Measurements from ENCODE around the gene ZRANB3.
"Not testable (repeated sequence)": the region's sequence is repeated elsewhere in the genome, so short reads cannot be mapped to it uniquely, and the experiment has no call there.

ZRANB3 gene

DNA sequence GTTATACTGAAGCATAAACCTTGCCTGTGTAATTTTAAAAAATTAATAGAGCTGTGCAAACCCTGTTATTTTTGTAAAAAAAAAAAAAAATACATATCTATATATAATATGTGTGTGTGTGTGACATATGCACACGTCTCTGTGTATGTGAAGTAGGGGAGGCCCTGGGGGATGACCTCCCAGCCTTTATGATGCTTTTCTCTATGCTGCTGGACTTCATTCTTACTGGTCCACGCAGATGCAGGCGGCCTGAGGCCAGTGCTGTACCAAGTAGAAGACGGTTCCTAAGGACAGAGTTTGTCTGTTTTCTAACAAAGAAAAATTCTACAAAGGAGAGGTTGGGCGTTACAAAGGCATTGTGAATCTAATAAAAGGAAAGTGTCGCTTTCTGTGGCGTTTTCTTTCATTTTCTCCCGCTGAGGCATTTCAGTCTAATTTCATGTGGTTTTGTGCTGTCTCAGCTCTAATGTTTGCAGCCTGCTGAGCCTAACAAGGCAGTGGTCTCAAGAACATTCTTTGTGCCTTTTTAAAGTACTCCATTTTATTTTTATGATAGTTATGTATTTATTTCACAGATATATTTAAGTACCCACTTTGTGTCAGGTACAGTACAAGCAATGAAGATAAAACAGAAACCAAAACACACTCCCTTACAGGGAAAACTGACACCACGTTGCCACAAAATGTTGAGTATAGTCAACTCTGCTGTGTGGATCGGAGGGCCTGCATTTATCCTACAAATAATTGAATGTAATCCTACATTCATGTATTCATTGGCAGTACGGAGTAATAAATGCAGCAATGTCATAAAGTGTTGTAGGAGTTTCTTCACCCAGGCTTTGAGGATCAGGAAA is 360.9 kb downstream of the ZRANB3 start:
- DNase-seq, result no peak

DNA sequence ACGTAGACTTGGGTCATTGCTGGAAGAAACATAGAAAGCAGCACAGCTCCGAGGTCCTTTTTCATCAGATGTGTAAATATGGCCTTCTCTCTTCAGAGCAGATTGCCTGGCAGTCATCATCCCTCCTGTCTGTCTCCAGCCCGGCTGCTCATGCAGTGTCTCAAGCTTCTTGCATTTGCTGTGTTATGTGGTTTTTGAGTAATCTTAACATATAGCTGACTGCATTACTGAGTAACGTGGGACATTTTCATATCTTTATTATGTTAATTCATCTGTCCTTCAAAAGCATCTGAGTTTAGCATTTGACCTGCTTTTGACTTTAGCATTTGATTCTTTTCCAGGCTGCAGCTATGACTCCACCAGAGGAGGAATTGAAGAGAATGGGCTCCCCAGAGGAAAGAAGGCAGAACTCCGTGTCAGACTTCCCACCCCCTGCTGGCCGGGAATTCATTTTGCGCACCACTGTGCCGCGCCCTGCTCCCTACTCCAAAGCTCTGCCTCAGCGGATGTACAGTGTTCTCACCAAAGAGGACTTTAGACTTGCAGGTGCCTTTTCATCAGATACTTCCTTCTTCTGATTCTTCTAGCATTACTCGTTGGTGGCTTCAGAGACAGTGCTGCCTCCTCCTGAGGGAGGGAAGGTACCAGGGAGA is 362.7 kb downstream of the ZRANB3 start:
- no peak for DNase-seq

DNA sequence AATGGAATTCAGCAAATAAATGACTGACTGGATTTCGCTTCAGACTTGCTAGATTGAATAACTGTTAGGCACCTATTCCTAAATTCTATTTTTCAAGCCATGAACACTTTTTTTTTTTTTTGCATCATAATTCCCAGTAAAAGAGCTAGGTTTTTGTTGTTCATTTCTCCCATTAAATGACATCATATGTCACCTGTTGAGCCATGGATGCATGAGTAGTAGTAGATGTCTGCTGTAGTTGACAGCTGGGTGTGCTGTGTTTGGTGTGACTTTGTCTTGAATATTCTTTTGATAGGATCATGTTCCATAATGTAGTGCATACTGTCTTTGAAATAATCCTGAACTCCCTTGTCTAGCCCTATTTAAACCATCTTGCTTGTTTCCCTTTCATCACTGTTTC is 363.7 kb downstream of the ZRANB3 start:
- DNase-seq, result no peak

DNA sequence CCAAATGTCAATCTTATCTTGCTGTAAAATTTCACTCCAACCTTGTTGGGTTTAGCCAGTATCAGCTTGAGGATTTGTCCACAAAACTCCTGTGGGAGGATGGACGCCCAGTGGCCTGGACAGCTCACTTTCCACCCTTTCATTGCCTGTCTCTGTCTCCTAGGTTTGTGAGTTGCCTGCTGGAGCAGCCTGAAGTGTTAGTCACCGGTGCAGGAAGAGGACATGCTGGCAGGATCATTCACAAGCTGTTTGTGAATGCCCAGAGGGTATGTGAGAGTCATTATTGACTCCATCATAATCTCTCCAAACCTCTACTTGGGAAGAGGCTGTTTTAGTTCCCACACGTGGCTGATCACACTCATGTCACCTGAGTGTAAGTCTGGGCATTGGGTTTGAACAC is 366.6 kb downstream of the ZRANB3 start:
- no peak for DNase-seq

DNA sequence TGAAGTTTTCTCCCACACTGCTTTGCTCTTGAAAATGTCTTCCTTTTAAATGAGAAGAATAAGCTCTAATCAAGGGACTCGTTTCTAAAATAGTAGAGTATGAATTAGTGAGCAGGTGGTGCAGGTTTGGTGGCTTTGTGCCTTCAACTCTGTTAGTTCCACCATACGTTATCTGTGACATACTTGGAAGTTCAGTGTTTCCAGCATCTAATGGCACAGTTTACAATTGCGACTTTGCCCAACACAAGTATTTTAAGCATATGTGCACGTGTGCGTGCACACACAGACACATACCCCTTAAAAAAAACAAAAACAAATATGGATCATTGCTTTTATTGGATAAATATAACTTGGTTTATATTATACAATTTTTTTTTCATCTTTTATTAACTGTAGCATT is 367.1 kb downstream of the ZRANB3 start:
- DNase-seq, result no peak

DNA sequence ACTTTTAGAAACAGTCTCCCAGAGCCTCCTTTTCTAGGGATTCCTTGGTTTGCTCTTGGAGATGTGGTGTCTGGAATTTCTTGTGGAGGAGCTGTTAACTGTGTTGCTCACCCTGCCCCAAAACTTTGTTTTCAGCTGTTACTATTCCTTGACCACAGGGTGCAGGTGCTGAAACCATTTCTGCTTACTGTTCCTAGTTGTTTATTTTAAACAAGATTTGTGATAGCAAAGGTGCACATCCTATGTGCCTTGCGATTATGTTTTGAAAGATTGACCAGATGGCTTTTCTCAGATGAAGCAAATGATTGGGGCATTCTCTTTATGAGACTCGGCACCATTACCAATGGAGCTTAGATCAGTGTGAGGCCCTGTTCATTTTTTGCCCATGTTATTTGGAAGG is 367.7 kb downstream of the ZRANB3 start:
- DNase-seq, result no peak

DNA sequence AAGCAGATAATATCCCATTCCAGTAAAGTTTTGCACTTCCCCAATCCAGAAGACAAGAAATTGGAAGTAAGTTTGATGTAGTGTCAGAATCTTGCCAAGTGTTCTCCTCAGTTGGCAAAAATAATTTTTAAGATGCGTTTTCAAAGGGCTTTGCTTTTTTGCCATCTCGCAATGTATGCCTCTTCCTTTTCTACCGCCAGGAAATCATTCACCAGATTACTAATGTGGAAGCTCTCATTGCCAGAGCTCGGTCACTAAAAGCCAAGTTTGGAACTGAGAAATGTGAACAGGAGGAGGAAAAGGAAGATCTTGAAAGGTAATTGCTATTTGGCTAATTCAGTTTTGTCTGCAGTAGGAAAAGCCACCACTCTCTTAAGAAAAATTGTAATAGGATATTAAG is 368.2 kb downstream of the ZRANB3 start:
- no peak for DNase-seq

DNA sequence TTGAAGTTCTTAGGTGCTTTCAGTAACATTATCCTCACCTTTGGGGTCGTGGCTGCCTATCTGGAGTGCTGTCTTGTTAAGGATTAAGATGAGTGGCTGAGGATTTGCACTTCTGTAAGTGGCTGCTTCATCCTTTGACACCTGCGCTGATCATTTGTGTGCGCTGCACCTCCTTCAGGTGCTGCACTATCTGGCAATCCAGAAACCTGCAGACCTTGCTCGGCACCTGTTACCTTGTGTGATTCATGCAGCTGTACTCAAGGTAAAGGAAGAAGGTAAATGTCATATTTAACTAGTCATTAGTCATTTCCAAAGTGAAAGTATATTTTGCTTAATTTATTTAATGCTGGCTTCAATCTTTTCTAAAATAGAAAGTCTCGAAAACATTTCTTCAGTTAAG is 368.6 kb downstream of the ZRANB3 start:
- DNase-seq, result no peak

DNA sequence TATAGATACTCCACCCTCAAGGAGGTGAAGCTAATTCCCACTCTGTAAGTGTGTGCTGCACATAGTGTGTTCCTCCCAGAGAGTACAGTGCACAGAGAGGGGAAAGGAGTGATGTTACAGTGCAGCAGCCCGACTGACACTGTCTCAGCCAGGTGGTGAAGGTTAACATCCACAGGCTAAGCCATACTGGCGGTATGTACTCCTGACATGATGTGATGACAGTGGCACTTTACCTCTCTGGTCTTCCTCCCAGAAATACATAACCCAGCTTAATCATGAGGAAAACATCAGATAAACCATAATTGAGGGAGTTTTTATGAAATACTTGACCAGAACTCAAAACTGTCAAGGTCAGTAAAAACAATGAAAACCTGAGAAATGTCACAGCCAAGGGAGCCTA is 371.8 kb downstream of the ZRANB3 start:
- no peak for DNase-seq

DNA sequence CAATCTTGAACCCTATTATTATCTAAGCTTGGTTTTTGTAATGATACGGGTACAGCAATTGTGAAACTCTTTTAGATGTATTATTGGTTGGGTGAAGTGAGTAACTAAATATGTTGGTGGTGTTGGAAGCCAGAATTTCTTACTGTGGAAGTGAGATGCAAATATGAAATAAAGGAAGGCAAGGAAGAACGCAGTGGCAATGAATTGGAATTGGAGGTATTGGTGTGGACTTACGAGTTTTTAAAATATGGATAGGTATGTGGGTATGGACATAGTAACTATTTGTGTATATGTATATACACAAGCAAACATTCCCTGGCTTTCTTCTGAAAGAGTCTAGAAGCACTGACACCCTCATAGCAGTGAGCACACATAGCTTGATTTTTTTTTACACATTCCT is 373.2 kb downstream of the ZRANB3 start:
- DNase-seq, result no peak

DNA sequence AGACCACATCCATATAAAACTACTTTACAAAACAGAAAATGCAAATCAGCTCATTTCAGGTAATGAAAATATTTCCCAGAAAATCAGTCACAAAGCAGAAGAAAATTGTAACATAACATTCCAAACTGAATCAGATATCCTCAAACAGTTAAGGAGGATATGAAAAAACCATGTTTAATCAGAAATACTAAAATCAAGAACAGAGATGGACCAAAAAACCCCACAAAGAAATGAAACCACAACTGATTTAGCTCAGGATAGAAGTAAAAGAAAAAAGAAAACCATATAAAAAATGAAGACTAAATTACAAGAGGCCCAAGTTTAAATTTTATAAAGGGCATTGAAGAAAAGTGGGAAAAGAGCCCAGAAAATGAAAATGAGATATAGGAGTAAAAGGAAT is 376.1 kb downstream of the ZRANB3 start:
- DNase-seq, result no peak

DNA sequence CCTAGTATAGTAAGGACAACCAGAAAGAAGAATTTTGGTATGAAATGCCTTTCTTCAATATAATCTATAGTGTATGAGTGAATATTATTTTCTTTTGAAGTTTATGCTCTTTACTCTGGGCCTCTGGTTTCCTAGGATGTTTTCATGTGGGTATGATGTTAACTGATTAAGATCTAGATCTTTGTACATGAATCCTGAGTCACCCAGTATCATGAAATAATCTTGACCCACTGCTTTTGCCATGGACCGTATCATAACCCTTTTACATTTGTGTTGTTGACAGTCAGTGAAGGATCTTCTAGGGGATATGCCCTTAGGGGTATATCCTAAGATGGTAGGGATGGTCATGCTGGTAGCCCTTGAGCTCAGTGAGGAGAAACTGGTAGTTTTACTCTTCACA is 378.7 kb downstream of the ZRANB3 start:
- DNase-seq, result no peak

DNA sequence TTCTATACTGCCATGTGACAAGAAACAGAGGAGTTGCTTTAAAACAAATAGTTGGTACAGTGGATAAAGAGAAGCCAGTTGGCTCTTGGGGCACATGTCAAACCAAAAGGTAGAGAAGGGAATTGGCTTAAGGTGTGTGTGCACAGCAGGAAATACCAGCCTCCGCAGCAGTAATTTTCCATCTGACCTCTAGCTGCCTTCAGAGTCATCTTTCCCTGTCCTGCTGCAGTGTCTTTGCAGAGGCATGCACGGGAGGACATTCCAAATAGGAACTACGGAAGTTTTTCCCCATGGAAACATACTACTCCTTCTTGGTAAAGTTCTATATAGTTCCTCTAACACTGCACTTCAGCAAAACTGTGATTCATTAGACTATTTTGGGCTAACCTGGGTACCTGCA is 379.4 kb downstream of the ZRANB3 start:
- no peak for DNase-seq

DNA sequence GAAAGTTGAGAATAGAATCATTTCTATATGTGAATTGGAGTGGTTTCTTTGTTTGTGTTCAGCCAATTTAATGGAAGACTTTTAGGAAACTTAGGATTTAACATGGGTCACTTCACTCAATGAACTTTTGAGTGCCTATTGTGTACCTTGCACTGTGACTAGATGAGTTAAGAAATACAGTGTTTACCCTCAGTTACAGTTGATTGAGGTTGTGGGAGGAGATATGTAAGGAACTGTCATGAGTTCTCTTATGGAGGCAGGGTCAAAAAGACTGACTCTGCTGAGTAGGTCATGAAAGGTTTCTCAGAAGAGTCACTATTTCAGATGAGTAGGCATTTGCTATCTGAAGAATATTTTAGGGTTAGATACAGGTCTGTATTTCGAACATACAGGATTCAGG is 380.3 kb downstream of the ZRANB3 start:
- DNase-seq, result no peak

DNA sequence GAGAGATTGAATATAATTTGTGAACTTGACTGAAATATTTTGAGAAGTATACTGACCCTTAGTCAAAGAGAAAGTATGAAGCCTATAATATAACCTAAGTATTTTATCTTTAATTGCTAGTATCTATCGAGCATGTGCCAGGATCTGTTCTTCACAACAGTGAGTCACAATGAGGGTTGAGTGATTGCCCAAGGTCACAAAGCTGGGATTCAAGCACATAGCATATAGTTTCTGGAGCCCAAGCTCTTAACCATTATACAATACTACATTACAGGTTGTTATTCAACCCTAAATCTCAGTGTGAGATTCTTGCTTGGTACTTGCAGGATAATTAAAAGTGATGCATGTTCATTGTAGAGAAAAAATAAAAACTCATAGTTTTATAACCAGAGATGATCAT is 381.8 kb downstream of the ZRANB3 start:
- no peak for DNase-seq

DNA sequence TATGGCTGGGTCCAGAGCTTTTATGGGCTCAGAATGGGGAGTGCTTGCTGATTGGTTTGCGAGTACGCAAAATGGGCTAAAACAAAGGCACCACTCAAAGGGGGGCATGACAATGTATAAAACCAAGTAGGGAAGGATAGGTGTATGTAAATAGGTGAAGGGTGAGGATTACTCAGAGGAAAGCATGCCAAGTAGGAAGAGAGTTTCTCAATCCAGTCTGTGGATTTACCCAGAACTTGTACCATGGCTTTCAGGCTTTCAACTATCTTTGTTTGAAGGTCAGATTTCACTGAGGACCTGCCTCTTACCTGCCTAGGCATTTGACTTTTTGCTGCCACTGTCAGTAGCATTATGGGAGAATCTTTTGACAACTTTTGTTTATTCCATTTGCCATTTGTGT is 386.7 kb downstream of the ZRANB3 start:
- no peak for DNase-seq

DNA sequence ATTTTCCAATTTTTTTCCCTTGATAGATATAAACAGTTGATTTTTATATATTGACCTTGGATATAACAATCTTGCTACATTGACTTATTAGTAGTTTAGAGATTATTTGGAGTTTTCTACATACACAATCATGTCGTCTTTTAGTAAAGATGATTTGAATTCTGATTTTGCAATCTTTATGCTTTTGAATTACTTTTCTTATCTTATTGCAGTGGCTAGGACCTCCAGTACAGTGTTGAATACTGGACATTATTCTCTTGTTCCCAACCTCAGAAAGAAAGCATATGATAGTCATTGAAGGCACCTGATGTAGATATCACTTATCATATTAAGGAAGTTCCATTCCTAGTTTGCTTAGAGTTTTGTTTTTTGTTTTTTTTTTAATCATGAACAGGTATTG is 388.7 kb downstream of the ZRANB3 start:
- no peak for DNase-seq

DNA sequence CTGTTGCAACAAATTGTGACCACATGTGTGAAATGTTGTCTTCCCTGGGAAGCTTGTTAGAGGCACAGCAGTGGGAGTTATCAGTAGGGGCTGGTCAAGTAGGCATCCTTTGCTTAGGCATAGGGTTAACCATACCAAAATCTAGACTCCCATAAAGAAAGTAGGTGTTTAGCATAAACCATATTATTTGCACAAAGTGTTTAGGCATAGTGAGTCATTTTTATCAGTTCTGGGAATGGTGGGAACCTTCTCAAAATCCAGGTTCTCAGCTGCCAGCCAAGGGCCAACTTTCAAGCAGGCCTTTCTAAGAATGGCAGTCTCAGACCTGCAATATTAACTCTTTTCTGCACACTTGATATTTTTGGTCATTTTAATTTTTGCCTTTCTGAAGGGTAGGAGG is 390.4 kb downstream of the ZRANB3 start:
- no peak for DNase-seq

DNA sequence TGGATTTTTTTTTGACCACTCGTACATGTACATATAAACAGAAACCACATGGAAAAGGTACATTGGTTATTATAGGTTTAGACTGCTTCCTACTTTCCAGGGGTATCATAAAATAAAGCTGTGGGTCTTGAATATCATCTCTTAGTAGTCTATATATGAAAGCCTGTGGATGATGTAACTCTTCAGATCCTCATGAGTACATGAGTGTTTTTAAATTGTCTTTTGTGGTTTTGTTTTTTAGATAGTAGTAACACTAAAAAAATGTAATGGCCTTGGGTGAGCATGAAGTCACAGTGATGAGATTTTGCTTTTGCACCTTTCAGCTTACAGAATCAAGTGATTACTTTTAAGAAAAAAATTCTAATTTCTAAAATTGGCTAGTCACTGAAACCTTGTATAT is 398.7 kb downstream of the ZRANB3 start:
- DNase-seq, result no peak

DNA sequence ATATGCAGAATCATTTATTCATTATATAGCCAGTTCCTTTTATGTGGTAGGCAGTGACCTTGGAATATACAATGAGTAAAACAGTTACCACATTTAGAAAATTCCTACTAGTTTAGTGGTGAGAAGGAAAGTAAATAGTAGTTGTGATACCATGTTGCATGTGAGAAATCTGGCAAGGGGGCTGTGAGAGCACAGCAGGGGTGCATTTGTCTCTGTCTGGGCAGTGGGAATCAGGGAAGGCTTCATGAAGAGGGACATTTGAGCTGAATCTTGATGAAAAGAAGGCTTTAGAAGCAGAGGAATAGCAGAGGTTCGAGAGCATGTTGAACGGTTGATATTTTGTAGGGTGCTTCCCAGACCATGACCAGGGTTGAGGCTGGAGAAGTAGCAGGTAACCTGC is 400.3 kb downstream of the ZRANB3 start:
- DNase-seq, result no peak

DNA sequence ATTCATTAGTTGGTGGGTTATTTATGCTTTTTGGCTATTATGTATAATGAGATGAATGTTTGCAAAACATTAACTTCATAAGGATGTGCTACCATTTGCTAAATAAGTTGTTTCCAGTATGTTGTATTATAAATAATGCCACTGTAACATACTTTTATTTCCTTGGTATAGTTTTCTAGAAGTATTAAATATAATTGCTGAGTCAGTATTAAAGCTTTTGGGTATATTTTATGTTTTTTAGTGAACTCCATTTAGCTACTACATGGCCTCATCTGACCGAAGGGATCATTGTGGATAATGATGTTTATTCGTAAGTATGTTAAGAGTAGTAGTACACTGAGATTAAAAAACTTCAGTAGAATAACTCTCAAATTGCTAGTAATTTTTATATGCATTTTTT is 405.1 kb downstream of the ZRANB3 start:
- DNase-seq, result no peak

DNA sequence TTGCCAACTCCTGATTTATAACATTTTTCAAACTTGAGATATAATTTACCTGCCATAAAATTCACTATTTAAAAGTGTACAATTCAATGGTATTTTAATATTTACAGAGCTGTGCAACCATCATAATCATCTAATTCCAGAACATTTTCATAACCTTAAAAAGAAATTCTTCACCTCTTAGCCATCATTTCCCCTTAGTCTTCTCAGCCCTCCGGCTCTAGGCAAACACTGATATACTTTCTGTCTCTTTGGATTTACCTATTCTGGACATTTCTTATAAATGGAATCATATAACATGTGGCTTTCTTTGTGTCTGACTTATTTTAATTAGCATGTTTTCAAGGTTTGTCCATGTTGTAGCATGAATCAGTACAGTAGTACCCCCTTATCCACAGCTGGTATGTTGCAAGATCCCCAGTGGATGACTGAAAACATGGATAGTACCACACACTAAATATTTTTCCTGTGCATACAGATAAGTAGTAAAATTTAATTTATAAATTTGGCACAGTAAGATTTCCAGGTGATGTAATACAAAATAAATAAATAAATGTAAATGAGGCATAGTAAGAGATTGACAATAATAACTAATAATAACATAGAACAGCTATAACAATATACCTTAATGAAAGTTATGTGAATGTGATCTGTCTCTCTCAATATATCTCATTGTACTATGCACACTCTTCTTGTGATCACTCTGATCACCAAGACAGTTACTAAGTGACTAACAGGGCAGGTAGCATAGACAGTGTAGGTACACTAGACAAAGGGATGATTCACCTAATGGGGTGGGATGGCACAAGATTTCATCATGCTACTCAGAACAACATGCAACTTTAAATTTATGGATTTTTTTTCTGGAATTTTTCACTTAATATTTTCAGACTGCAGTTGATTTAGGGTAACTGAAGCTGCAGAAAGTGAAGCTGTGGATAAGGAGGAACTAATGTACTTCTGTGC is 405.8 kb downstream of the ZRANB3 start:
- DNase-seq, result no peak

DNA sequence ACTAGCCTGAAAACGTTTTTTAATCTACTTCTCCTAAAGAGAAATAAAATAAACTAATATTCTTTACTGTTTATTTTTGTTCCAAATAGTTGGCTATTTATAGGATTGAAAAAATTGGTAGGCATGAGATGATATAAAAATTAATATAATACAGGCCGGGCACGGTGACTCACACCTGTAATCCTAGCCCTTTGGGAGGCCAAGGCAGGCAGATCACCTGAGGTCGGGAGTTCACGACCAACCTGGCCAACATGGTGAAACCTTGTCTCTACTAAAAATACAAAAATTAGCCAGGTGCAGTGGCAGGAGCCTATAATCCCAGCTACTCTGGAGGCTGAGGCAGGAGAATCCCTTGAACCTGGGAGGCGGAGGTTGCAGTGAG is 409.4 kb downstream of the ZRANB3 start:
- not testable (repeated sequence) for DNase-seq
